AG04449 (cell line): Measurements from ENCODE around the gene MAT2B.

ENCODE experiments used
- CTCF ChIA-PET: fragments of 350-600 bp; formaldehyde crosslinking; extraction: SDS; loops from one replicate; lab custom pipeline; 2021; ENCODE audit warnings: antibody characterized with exemption; lab: Yijun Ruan, JAX
- POLR2A ChIA-PET: fragments of 400-600, 350-600 bp; formaldehyde crosslinking; extraction: SDS; loops from one replicate; lab custom pipeline; 2020; ENCODE audit warnings: antibody characterized with exemption, inconsistent platforms; lab: Yijun Ruan, JAX
- DNase-seq: peaks from one replicate; pipeline ENCODE4 v3.0.0-alpha.2; 2010; ENCODE audit warnings: low read depth, low spot score
- H3K4me3 ChIP-seq: 2 replicates; pipeline ENCODE4 v1.5.1; 2011; ENCODE audit warnings: low read depth, mild to moderate bottlenecking, control low read depth, low read length
- TF ChIP-seq, protein P1 (sequence below): IDR thresholded peaks from one replicate; pipeline ENCODE4 v1.5.1; 2011; ENCODE audit warnings: mild to moderate bottlenecking, moderate library complexity, low read length, control low read depth, inconsistent platforms; ENCODE audit not compliant: insufficient read depth; ENCODE audit errors: missing control alignments

Gene MAT2B

DNA sequence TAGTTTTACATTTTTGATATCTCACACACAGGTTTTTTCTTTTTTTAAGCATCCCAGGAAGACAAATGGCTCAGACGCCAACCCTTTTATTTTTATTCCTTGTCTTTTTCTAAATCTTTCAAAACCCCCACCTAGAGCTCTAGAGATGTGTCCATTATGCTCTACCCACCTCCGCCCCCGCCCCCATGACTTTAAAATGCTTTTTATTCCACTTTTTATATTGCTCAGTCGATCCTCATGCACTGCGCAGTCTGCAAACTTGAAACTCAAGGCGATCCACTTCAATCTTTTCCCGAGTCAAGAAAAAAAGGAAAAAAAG, 411 bp upstream of the MAT2B start:
- POLR2A ChIA-PET: interaction anchor here (0.9 to 1.2 kb wide), 2 partner anchors 45 to 46 kb away, joined by 3 read pairs; partner anchors contain the start of genes HMMR and NUDCD2
- CTCF ChIA-PET: interaction anchor here (1.1 to 1.9 kb wide), 2 partner anchors 15 to 31 kb away, joined by 3 to 12 read pairs; no protein-coding TSS in a partner anchor
- TF ChIP-seq, protein P1, sequence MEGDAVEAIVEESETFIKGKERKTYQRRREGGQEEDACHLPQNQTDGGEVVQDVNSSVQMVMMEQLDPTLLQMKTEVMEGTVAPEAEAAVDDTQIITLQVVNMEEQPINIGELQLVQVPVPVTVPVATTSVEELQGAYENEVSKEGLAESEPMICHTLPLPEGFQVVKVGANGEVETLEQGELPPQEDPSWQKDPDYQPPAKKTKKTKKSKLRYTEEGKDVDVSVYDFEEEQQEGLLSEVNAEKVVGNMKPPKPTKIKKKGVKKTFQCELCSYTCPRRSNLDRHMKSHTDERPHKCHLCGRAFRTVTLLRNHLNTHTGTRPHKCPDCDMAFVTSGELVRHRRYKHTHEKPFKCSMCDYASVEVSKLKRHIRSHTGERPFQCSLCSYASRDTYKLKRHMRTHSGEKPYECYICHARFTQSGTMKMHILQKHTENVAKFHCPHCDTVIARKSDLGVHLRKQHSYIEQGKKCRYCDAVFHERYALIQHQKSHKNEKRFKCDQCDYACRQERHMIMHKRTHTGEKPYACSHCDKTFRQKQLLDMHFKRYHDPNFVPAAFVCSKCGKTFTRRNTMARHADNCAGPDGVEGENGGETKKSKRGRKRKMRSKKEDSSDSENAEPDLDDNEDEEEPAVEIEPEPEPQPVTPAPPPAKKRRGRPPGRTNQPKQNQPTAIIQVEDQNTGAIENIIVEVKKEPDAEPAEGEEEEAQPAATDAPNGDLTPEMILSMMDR: no peak

GRCh38 chr5:163506095-163506457, 657 bp downstream of the MAT2B start:
- peak overlapping the region; percentile 78 for H3K4me3 ChIP-seq
- DNase-seq: no peak
- TF ChIP-seq, protein P1: no peak
- ChIA-PET CTCF (interaction anchor here (1.1 to 1.9 kb wide), 4 partner anchors 17 to 47 kb away, joined by 3 to 12 read pairs (median 4); no protein-coding TSS in a partner anchor), POLR2A (no interaction called here)

More for the DNA sequence above, 411 bp upstream of the MAT2B start:
- peak overlapping the region; percentile 78 for H3K4me3 ChIP-seq
- DNase-seq: no peak

DNA sequence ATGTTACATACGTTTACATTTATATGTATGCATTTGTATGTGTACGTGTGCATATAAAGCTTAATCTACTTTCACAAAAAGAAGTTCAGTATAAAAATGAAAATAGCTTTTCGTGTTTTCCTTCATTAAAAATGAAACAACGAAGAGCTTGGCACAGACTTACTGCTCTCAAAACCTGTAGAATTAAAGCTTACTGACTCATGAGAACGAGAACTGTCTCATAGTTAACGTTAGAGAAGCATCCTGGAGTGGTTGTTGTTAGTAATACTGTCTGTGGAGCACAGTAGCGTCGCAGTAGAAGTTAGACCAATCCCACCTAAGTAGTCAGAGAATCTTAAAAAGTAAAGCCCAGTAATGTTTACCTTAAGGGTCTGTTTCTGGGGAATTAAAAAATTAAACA, 1.3 kb downstream of the MAT2B start:
- CTCF ChIA-PET: interaction anchor here (0.7 to 1.5 kb wide), 4 partner anchors 32 to 56 kb away, joined by 3 to 6 read pairs (median 3); no protein-coding TSS in a partner anchor
- H3K4me3 ChIP-seq: peak overlapping the region; percentile 78
- POLR2A ChIA-PET: interaction anchor here (1.7 kb wide), 1 partner anchor 46 kb away, joined by 5 read pairs; the partner anchor contains the start of genes HMMR and NUDCD2
- DNase-seq: no peak
- TF ChIP-seq, protein P1: no peak

GRCh38 chr5:163508753-163509152, 3.3 kb downstream of the MAT2B start:
- no peak overlapping the region for H3K4me3 ChIP-seq
- CTCF ChIA-PET: interaction anchor here (1.3 kb wide), 2 partner anchors 8 to 19 kb away, joined by 3 to 4 read pairs; no protein-coding TSS in a partner anchor
- POLR2A ChIA-PET: no interaction called here
- no peak for DNase-seq
- TF ChIP-seq, protein P1: no peak

DNA sequence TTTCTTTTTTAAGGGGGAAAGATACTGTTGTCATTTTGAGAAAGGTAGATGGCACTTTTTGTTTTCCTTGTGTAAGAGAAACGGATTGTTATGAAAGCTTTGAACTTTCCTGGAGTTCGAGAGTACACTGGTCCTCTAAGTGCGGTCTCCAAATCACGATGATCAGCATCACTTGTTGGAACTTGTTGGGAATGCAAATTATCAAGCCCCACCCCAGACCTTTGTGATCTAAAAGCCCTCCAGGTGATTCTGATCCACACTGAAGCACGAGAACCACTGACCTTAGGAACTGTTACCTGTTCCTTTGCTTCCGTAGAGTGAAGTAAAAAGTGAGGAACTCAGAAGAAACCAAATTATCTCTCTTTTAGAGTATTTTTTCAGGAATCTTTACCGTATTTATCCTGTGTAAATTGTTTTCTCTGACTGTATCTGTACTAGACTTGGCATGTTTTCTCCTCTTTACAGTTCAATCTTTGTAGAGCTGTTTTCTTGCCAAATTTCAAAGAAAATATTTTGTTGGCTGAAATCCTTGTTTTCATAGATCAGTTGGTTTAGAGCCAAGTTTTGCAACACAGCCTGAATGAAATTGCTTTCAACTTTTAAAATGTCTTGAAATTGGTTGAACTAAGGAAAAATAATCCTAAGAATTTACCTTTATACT, 4.0 kb downstream of the MAT2B start:
- ChIA-PET CTCF (interaction anchor here (1.3 kb wide), 1 partner anchor 20 kb away, joined by 3 read pairs; no protein-coding TSS in a partner anchor), POLR2A (no interaction called here)
- DNase-seq: no peak

DNA sequence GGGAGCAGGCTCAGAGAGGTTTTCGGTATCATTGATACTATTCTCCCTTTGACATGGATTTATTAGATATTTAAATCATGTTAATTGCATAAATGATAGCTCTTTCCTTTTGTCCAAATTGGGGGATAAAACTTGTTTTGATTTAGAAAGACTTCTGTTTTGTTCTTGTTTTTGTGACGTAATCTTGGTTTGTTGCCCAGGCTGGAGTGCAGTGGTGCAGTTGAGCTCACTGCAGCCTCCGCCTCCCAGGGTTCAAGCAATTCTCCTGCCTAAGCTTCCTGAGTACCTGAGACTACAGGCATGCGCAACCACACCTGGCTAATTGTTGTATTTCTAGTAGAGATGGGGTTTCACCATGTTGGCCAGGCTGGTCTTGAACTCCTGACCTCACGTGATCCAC, 7.1 kb downstream of the MAT2B start:
- DNase-seq: no peak
- ChIA-PET POLR2A (no interaction called here), CTCF (no interaction called here)
- TF ChIP-seq, protein P1: no peak
- no peak overlapping the region for H3K4me3 ChIP-seq

More for the DNA sequence above, 4.0 kb downstream of the MAT2B start:
- TF ChIP-seq, protein P1: no peak
- H3K4me3 ChIP-seq: no peak overlapping the region
